Hepatocyte (in vitro differentiated cells): ENCODE results near the gene AGBL5.

Experiments
- EZH2 ChIP-seq: fragments of 200-600 bp; sonication (generic); IDR thresholded peaks from 2 replicates; pipeline ENCODE4 v1.6.1; 2016; ENCODE audit warnings: antibody characterized with exemption, mild to moderate bottlenecking, borderline replicate concordance
- EZH2phosphoT487 ChIP-seq: fragments of 200-600 bp; sonication (generic); IDR thresholded peaks from one replicate; pipeline ENCODE4 v1.6.1; 2018; ENCODE audit warnings: antibody characterized with exemption, mild to moderate bottlenecking, low read depth, moderate library complexity; ENCODE audit not compliant: unreplicated experiment, severe bottlenecking
- TF ChIP-seq, protein P1 (sequence below): fragments of 200-600 bp; sonication (generic); IDR thresholded peaks from 2 replicates; pipeline ENCODE4 v1.5.1; 2016; ENCODE audit warnings: antibody characterized with exemption, mild to moderate bottlenecking; ENCODE audit not compliant: poor library complexity

DNA sequence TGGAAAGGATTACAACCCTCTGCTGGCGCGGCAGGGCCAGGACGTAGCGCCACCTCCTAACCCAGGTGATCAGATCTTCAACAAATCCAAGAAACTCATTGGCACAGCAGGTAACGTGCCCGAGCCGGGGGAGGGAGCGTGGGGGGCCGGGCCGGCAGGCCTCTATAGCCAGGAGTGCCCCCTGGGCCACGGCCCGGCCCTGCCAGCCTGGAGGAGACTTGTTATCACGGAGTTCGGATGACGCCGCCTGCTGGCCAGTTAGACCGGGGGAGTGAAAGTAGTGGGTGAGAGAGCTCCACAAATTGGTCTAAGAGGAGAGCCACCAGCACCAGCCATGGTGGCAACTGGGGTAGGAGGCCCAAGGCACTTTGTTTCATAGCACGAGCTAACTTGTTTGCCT, 27.3 kb upstream of the AGBL5 start:
- TF ChIP-seq, protein P1, sequence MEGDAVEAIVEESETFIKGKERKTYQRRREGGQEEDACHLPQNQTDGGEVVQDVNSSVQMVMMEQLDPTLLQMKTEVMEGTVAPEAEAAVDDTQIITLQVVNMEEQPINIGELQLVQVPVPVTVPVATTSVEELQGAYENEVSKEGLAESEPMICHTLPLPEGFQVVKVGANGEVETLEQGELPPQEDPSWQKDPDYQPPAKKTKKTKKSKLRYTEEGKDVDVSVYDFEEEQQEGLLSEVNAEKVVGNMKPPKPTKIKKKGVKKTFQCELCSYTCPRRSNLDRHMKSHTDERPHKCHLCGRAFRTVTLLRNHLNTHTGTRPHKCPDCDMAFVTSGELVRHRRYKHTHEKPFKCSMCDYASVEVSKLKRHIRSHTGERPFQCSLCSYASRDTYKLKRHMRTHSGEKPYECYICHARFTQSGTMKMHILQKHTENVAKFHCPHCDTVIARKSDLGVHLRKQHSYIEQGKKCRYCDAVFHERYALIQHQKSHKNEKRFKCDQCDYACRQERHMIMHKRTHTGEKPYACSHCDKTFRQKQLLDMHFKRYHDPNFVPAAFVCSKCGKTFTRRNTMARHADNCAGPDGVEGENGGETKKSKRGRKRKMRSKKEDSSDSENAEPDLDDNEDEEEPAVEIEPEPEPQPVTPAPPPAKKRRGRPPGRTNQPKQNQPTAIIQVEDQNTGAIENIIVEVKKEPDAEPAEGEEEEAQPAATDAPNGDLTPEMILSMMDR: no peak
- TF ChIP-seq EZH2 (no peak), EZH2phosphoT487 (no peak)
